Right lung (tissue), 5 donors: ENCODE measurements around the gene HMCES. TPM values are rescaled to one million over a fixed set of nuclear protein-coding genes. Genes with fewer than 3 reads are reported as not detected.

ENCODE experiments used
- DNase-seq, 2 donors: peaks; one replicate each; pipeline ENCODE4 v3.0.0-alpha.2; 2013
- polyA plus RNA-seq, 5 donors: library from polyadenylated mRNA; unstranded; fragments of 120-200 nt; gene quantifications; one replicate each; pipeline versions ENCODE4 v1.2.1 to v1.2.3, GENCODE V29; 2013; ENCODE audit warnings: inconsistent platforms in 1 of 5, low replicate concordance in 1 of 5; ENCODE audit not compliant: insufficient read length in 5 of 5, insufficient read depth in 1 of 5

Gene HMCES
- polyA plus RNA-seq, 5 donors, result 40.7 to 45.7 (median 43.4) TPM

- no peak for DNase-seq
These were observed 12.7 kb downstream of the HMCES start for GRCh38 chr3:129291236-129291886.

- no peak for DNase-seq
These were observed 16.6 kb downstream of the HMCES start for GRCh38 chr3:129295286-129295685.

- DNase-seq, result no peak
These were observed 25.7 kb downstream of the HMCES start for GRCh38 chr3:129304146-129304961.

- no peak for DNase-seq
These were observed 26.2 kb downstream of the HMCES start for GRCh38 chr3:129304962-129305222.

GRCh38 chr3:129305592-129306091 lies 27.0 kb downstream of the HMCES start:
- peak; percentile 68 to 74 for DNase-seq

GRCh38 chr3:129308636-129309035 lies 30.0 kb downstream of the HMCES start:
- DNase-seq, result no peak

- DNase-seq, result no peak
These were observed 31.7 kb downstream of the HMCES start for GRCh38 chr3:129310111-129311011.

GRCh38 chr3:129311054-129311902 lies 32.6 kb downstream of the HMCES start:
- DNase-seq, result no peak

- DNase-seq, result no peak
These were observed 33.5 kb downstream of the HMCES start for GRCh38 chr3:129312021-129312639.

GRCh38 chr3:129312671-129313414 lies 34.2 kb downstream of the HMCES start:
- DNase-seq, result no peak

GRCh38 chr3:129313415-129313664 lies 34.7 kb downstream of the HMCES start:
- DNase-seq, result no peak

- no peak for DNase-seq
These were observed 35.2 kb downstream of the HMCES start for GRCh38 chr3:129313665-129314385.

- DNase-seq, result peak; percentile 92 to 95
These were observed 35.9 kb downstream of the HMCES start for GRCh38 chr3:129314386-129315222.

- DNase-seq, result peak in 1 of 2 donors; percentile 33
These were observed 36.7 kb downstream of the HMCES start for GRCh38 chr3:129315223-129315997.

- DNase-seq, result no peak
These were observed 37.3 kb downstream of the HMCES start for GRCh38 chr3:129315998-129316247.

GRCh38 chr3:129316248-129317013 lies 37.8 kb downstream of the HMCES start:
- DNase-seq, result peak; percentile 83 to 88

GRCh38 chr3:129317014-129317771 lies 38.5 kb downstream of the HMCES start:
- no peak for DNase-seq
